Breast epithelium (tissue), 4 donors: ENCODE results near the gene IL27RA. TPM values are rescaled to one million over a fixed set of nuclear protein-coding genes. Genes with fewer than 3 reads are reported as not detected.
"Not testable (repeated sequence)": the region's sequence is repeated elsewhere in the genome, so short reads cannot be mapped to it uniquely, and the experiment has no call there.

Experiments used
- DNase-seq, 2 donors: peaks; one replicate each; pipeline ENCODE4 v3.0.0-alpha.2; 2019; ENCODE audit warnings: low spot score in 2 of 2
- H3K27ac ChIP-seq, 2 donors: fragments of 200-600 bp; sonication (generic) in 1 of 2; one replicate each; pipeline ENCODE4 v1.5.1; 2016 to 2019; ENCODE audit warnings: mild to moderate bottlenecking in 1 of 2
- H3K27me3 ChIP-seq, 2 donors: fragments of 200-600 bp; sonication (generic) in 1 of 2; one replicate each; pipeline versions ENCODE4 v1.5.1 to v1.6.0; 2017 to 2019; ENCODE audit warnings: control low read depth in 1 of 2, mild to moderate bottlenecking in 1 of 2
- H3K36me3 ChIP-seq: fragments of 200-600 bp; one replicate; pipeline ENCODE4 v1.5.1; 2019
- H3K4me1 ChIP-seq, 2 donors: fragments of 200-600 bp; sonication (generic); one replicate each; pipeline ENCODE4 v1.5.1; 2016 to 2019; ENCODE audit warnings: control low read depth in 1 of 2
- H3K4me3 ChIP-seq, 3 donors: fragments of 200-600 bp; sonication (generic); 1 replicate in 2 of 3; 2 replicates in 1 of 3; pipeline ENCODE4 v1.5.1; 2016 to 2019; ENCODE audit warnings: mild to moderate bottlenecking in 3 of 3, moderate library complexity in 2 of 3
- H3K9me3 ChIP-seq, 2 donors: fragments of 200-600 bp; sonication (generic) in 1 of 2; one replicate each; pipeline ENCODE4 v1.5.1; 2016 to 2019; ENCODE audit warnings: control low read depth in 1 of 2
- CTCF ChIP-seq, 3 donors: fragments of 450-650 bp; IDR thresholded peaks; one replicate each; pipeline ENCODE4 v1.5.1; 2016 to 2017; ENCODE audit warnings: antibody characterized with exemption in 3 of 3, mild to moderate bottlenecking in 3 of 3, moderate library complexity in 3 of 3
- POLR2A ChIP-seq: fragments of 450-650 bp; IDR thresholded peaks from one replicate; pipeline ENCODE4 v1.6.1; 2016; ENCODE audit warnings: antibody characterized with exemption, mild to moderate bottlenecking, moderate library complexity
- POLR2AphosphoS5 ChIP-seq, 3 donors: sonication (generic); formaldehyde crosslinking; IDR thresholded peaks; one replicate each; pipeline ENCODE4 v1.6.1; 2017; ENCODE audit warnings: antibody characterized with exemption in 3 of 3
- intact Hi-C: fragments of 100-400 bp; cut with DNase I; formaldehyde crosslinking; loops from one replicate; pipeline ENCODE4 v1.15.1; 2023; ENCODE audit warnings: low total_unique reads
- total RNA-seq, 3 donors: library from RNA; depleted of rRNA; stranded (reverse); fragments of >200 nt; gene quantifications; one replicate each; pipeline ENCODE4 v1.1.0, GENCODE V29; 2016

IL27RA gene
- total RNA-seq, 3 donors from 2014 or later = 5.1 to 11.0 (median 5.2) TPM

DNA sequence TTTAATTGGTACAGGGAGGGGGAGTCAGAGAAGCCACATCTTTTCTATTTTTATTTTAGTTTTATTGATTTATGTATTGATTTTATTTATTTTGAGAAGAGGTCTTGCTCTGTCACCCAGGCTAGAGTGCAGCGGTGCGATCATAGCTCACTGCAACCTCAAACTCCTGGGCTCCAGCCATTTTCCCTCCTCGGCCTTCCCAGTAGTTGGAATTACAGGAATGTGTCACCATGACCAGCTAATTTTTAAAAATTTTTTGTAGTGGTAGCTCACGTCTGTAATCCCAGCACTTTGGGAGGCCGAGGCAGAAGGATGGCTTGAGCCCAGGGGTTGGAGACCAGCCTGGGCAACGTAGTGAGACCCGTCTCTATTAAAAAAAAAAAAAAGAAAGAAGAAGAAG is 4.1 kb downstream of the IL27RA start:
- Histone ChIP-seq H3K36me3 (no peaks in the 10 kb centered on the region), H3K9me3 (no peaks in the 10 kb centered on the region), H3K4me1 (peaks cover 0 to 4% of the 10 kb centered on the region in 2 donors), H3K4me3 (no peak overlapping the region), H3K27ac (no peak overlapping the region), H3K27me3 (no peaks in the 10 kb centered on the region)
- no peak for DNase-seq
- no peak for TF ChIP-seq POLR2AphosphoS5 (IDR thresholded peaks at IDR 0.05)
- no peak for TF ChIP-seq CTCF (IDR thresholded peaks at IDR 0.05)
- TF ChIP-seq POLR2A = no peak
- intact Hi-C loops = no loop called here

- no peaks in the 10 kb centered on the region for H3K4me1 ChIP-seq
- H3K4me3 ChIP-seq = no peak overlapping the region
- no peaks in the 10 kb centered on the region for H3K36me3 ChIP-seq
- DNase-seq = no peak
- H3K27me3 ChIP-seq = no peaks in the 10 kb centered on the region
- no peaks in the 10 kb centered on the region for H3K9me3 ChIP-seq
- no peak overlapping the region for H3K27ac ChIP-seq
- TF ChIP-seq POLR2AphosphoS5 (IDR thresholded peaks at IDR 0.05) (no peak), CTCF (IDR thresholded peaks at IDR 0.05) (no peak), POLR2A (no peak)
- intact Hi-C loops = no loop called here
These were observed 7.6 kb downstream of the IL27RA start for GRCh38 chr19:14039181-14039580.

GRCh38 chr19:14042659-14043608 is 11.4 kb downstream of the IL27RA start:
- peak overlapping the region in 1 of 3 donors; percentile 28 for H3K4me3 ChIP-seq
- intact Hi-C loops, H3K4me1 ChIP-seq, DNase-seq, H3K27me3 ChIP-seq, H3K9me3 ChIP-seq, H3K36me3 ChIP-seq: not testable (repeated sequence)
- peak; percentile 46 to 53 (median 48) for TF ChIP-seq CTCF (IDR thresholded peaks at IDR 0.05)
- H3K27ac ChIP-seq = peak overlapping the region; percentile 66 to 72

- H3K27ac ChIP-seq, H3K4me3 ChIP-seq, H3K27me3 ChIP-seq, H3K4me1 ChIP-seq, intact Hi-C loops, H3K9me3 ChIP-seq, H3K36me3 ChIP-seq, DNase-seq: not testable (repeated sequence)
These were observed 16.3 kb downstream of the IL27RA start for GRCh38 chr19:14047866-14048265.

GRCh38 chr19:14048443-14049153 is 17.0 kb downstream of the IL27RA start:
- no peak for DNase-seq

More at GRCh38 chr19:14048443-14049153, 17.0 kb downstream of the IL27RA start:
- Histone ChIP-seq H3K4me3 (no peak overlapping the region), H3K27ac (no peak overlapping the region), H3K9me3 (peaks cover 0 to 6% of the 10 kb centered on the region in 2 donors), H3K36me3 (no peaks in the 10 kb centered on the region), H3K4me1 (no peaks in the 10 kb centered on the region), H3K27me3 (no peaks in the 10 kb centered on the region)
- peak; percentile 44 to 56 (median 45) for TF ChIP-seq CTCF (IDR thresholded peaks at IDR 0.05)
- no peak for TF ChIP-seq POLR2A
- no peak for TF ChIP-seq POLR2AphosphoS5 (IDR thresholded peaks at IDR 0.05)
- intact Hi-C loops = no loop called here
